Measurements from ENCODE around the gene SDHC. TPM values are rescaled to one million over a fixed set of nuclear protein-coding genes. Genes with fewer than 3 reads are reported as not detected.

SDHC gene
- total RNA-seq, 2 experiments from 2014 or later: 187 to 192 TPM

- no peaks in the 10 kb centered on the region for H3K27me3 Mint-ChIP-seq
- H3K4me1 Mint-ChIP-seq: peaks cover 5% of the 10 kb centered on the region
- H3K27ac Mint-ChIP-seq: no peak overlapping the region
- H3K4me3 Mint-ChIP-seq: no peak overlapping the region
- DNase-seq: no peak
- H3K36me3 Mint-ChIP-seq: peaks cover 13% of the 10 kb centered on the region
- H3K9me3 Mint-ChIP-seq: no peaks in the 10 kb centered on the region
Observed at GRCh38 chr1:161342821-161343220, 28.6 kb downstream of the SDHC start.

- no peaks in the 10 kb centered on the region for H3K9me3 Mint-ChIP-seq
Observed at GRCh38 chr1:161350671-161351070, 36.5 kb downstream of the SDHC start.

GRCh38 chr1:161351482-161351881, 37.3 kb downstream of the SDHC start:
- Mint-ChIP-seq H3K27ac (no peak overlapping the region), H3K4me3 (no peak overlapping the region), H3K27me3 (no peaks in the 10 kb centered on the region), H3K9me3 (no peaks in the 10 kb centered on the region), H3K4me1 (no peaks in the 10 kb centered on the region), H3K36me3 (peaks cover 7% of the 10 kb centered on the region)
- DNase-seq: no peak

More at GRCh38 chr1:161350671-161351070, 36.5 kb downstream of the SDHC start:
- Mint-ChIP-seq H3K4me3 (no peak overlapping the region), H3K4me1 (no peaks in the 10 kb centered on the region), H3K27me3 (no peaks in the 10 kb centered on the region), H3K27ac (no peak overlapping the region), H3K36me3 (peaks cover 7% of the 10 kb centered on the region)
- DNase-seq: no peak

- Mint-ChIP-seq H3K9me3 (no peaks in the 10 kb centered on the region), H3K27ac (no peak overlapping the region), H3K4me1 (peaks cover 8% of the 10 kb centered on the region), H3K27me3 (no peaks in the 10 kb centered on the region), H3K36me3 (peaks cover 4% of the 10 kb centered on the region), H3K4me3 (no peak overlapping the region)
- no peak for DNase-seq
Observed at GRCh38 chr1:161357073-161357472, 42.9 kb downstream of the SDHC start.

- H3K27ac Mint-ChIP-seq: no peak overlapping the region
Observed at GRCh38 chr1:161359291-161359690, 45.1 kb downstream of the SDHC start.

GRCh38 chr1:161364332-161364731, 50.2 kb downstream of the SDHC start:
- Mint-ChIP-seq H3K36me3 (peaks cover 10% of the 10 kb centered on the region), H3K4me1 (peaks cover 14% of the 10 kb centered on the region), H3K27ac (no peak overlapping the region), H3K27me3 (no peaks in the 10 kb centered on the region), H3K9me3 (no peaks in the 10 kb centered on the region), H3K4me3 (no peak overlapping the region)
- DNase-seq: no peak

More at GRCh38 chr1:161359291-161359690, 45.1 kb downstream of the SDHC start:
- Mint-ChIP-seq H3K4me1 (peaks cover 10% of the 10 kb centered on the region), H3K4me3 (no peak overlapping the region), H3K27me3 (no peaks in the 10 kb centered on the region), H3K36me3 (peaks cover 9% of the 10 kb centered on the region), H3K9me3 (no peaks in the 10 kb centered on the region)
- no peak for DNase-seq

GRCh38 chr1:161365207-161365606, 51.0 kb downstream of the SDHC start:
- no peak for DNase-seq
- H3K4me3 Mint-ChIP-seq: no peak overlapping the region
- H3K27me3 Mint-ChIP-seq: no peaks in the 10 kb centered on the region
- no peak overlapping the region for H3K27ac Mint-ChIP-seq
- no peaks in the 10 kb centered on the region for H3K9me3 Mint-ChIP-seq
- H3K36me3 Mint-ChIP-seq: peaks cover 10% of the 10 kb centered on the region
- H3K4me1 Mint-ChIP-seq: peaks cover 11% of the 10 kb centered on the region

- Mint-ChIP-seq H3K9me3 (no peaks in the 10 kb centered on the region), H3K36me3 (peaks cover 10% of the 10 kb centered on the region), H3K27ac (peak within 1 kb of the TSS; percentile 39), H3K4me3 (no peak within 1 kb of the TSS), H3K4me1 (peaks cover 11% of the 10 kb centered on the region), H3K27me3 (no peaks in the 10 kb centered on the region)
- DNase-seq: peak; percentile 35
Observed at GRCh38 chr1:161367684-161368400, 53.7 kb downstream of the SDHC start, which contains the start of gene CFAP126. Gene CFAP126, minus strand, starts transcription at chr1:161367876. Its CDS starts 8 bp downstream, at chr1:161367868.

GRCh38 chr1:161373442-161373841, 59.3 kb downstream of the SDHC start:
- no peak overlapping the region for H3K27ac Mint-ChIP-seq
- H3K4me3 Mint-ChIP-seq: no peak overlapping the region
- H3K27me3 Mint-ChIP-seq: no peaks in the 10 kb centered on the region
- H3K4me1 Mint-ChIP-seq: no peaks in the 10 kb centered on the region
- no peaks in the 10 kb centered on the region for H3K36me3 Mint-ChIP-seq
- no peak for DNase-seq
- H3K9me3 Mint-ChIP-seq: no peaks in the 10 kb centered on the region

- Mint-ChIP-seq H3K4me1 (no peaks in the 10 kb centered on the region), H3K27me3 (no peaks in the 10 kb centered on the region), H3K4me3 (no peak overlapping the region), H3K9me3 (no peaks in the 10 kb centered on the region), H3K27ac (no peak overlapping the region), H3K36me3 (no peaks in the 10 kb centered on the region)
- DNase-seq: no peak
Observed at GRCh38 chr1:161374373-161374772, 60.2 kb downstream of the SDHC start.

GRCh38 chr1:161378014-161378413, 63.8 kb downstream of the SDHC start:
- DNase-seq: no peak
- Mint-ChIP-seq H3K9me3 (no peaks in the 10 kb centered on the region), H3K4me3 (no peak overlapping the region), H3K27ac (no peak overlapping the region), H3K4me1 (peaks cover 2% of the 10 kb centered on the region), H3K36me3 (no peaks in the 10 kb centered on the region), H3K27me3 (no peaks in the 10 kb centered on the region)

GRCh38 chr1:161379071-161379470, 64.9 kb downstream of the SDHC start:
- Mint-ChIP-seq H3K27ac (no peak overlapping the region), H3K4me3 (no peak overlapping the region), H3K27me3 (no peaks in the 10 kb centered on the region), H3K4me1 (peaks cover 2% of the 10 kb centered on the region), H3K9me3 (no peaks in the 10 kb centered on the region), H3K36me3 (no peaks in the 10 kb centered on the region)
- no peak for DNase-seq

GRCh38 chr1:161381707-161382106, 67.5 kb downstream of the SDHC start:
- DNase-seq: no peak

GRCh38 chr1:161382214-161383019, 68.2 kb downstream of the SDHC start:
- no peak overlapping the region for H3K27ac Mint-ChIP-seq

More at GRCh38 chr1:161381707-161382106, 67.5 kb downstream of the SDHC start:
- Mint-ChIP-seq H3K4me3 (no peak overlapping the region), H3K4me1 (peaks cover 9% of the 10 kb centered on the region), H3K27me3 (no peaks in the 10 kb centered on the region), H3K36me3 (peaks cover 4% of the 10 kb centered on the region), H3K9me3 (no peaks in the 10 kb centered on the region), H3K27ac (no peak overlapping the region)

GRCh38 chr1:161388639-161389038, 74.5 kb downstream of the SDHC start:
- Mint-ChIP-seq H3K27me3 (no peaks in the 10 kb centered on the region), H3K27ac (peak overlapping the region; percentile 95), H3K9me3 (no peaks in the 10 kb centered on the region), H3K36me3 (peaks cover 9% of the 10 kb centered on the region), H3K4me3 (peak overlapping the region; percentile 92), H3K4me1 (peaks cover 43% of the 10 kb centered on the region)
- no peak for DNase-seq

More at GRCh38 chr1:161382214-161383019, 68.2 kb downstream of the SDHC start:
- no peak for DNase-seq
- Mint-ChIP-seq H3K9me3 (no peaks in the 10 kb centered on the region), H3K4me3 (no peak overlapping the region), H3K36me3 (peaks cover 7% of the 10 kb centered on the region), H3K27me3 (no peaks in the 10 kb centered on the region), H3K4me1 (peaks cover 15% of the 10 kb centered on the region)

Measured in activated naive CD8-positive, alpha-beta T cell treated with anti-CD3 and anti-CD28 coated beads for 36 hours (primary cell).